GM19239 (cell line): ENCODE measurements around the gene TNFRSF6B.
"Not testable (repeated sequence)": the region's sequence is repeated elsewhere in the genome, so short reads cannot be mapped to it uniquely, and the experiment has no call there.

ENCODE experiments used
- DNase-seq: peaks from one replicate; pipeline ENCODE4 v3.0.0; 2011; ENCODE audit warnings: low spot score; ENCODE audit not compliant: insufficient read length
- FAIRE-seq: peaks from 2 replicates; lab custom pipeline; 2011; peaks lifted over from hg19 to GRCh38; lab: Jason Lieb, UNC

Gene TNFRSF6B

GRCh38 chr20:63661959-63662812 is 34.3 kb upstream of the TNFRSF6B start:
- FAIRE-seq (no peak), DNase-seq (no peak)

- FAIRE-seq: no peak
These were observed 33.7 kb upstream of the TNFRSF6B start for GRCh38 chr20:63662813-63663189.

GRCh38 chr20:63663332-63664066 is 33.0 kb upstream of the TNFRSF6B start:
- FAIRE-seq: no peak
- DNase-seq: no peak

More at GRCh38 chr20:63662813-63663189, 33.7 kb upstream of the TNFRSF6B start:
- DNase-seq: no peak

- DNase-seq (no peak), FAIRE-seq (no peak)
These were observed 32.2 kb upstream of the TNFRSF6B start for GRCh38 chr20:63664143-63664851.

- DNase-seq: no peak
- FAIRE-seq: no peak
These were observed 31.4 kb upstream of the TNFRSF6B start for GRCh38 chr20:63664861-63665594.

GRCh38 chr20:63665708-63666107 is 30.7 kb upstream of the TNFRSF6B start:
- FAIRE-seq (no peak), DNase-seq (no peak)

- DNase-seq (no peak), FAIRE-seq (no peak)
These were observed 28.6 kb upstream of the TNFRSF6B start for GRCh38 chr20:63667858-63668257.

GRCh38 chr20:63668351-63668750 is 28.1 kb upstream of the TNFRSF6B start:
- no peak for FAIRE-seq
- DNase-seq: no peak

- FAIRE-seq, DNase-seq: not testable (repeated sequence)
These were observed 24.8 kb upstream of the TNFRSF6B start for GRCh38 chr20:63671695-63672094.

GRCh38 chr20:63672666-63673065 is 23.8 kb upstream of the TNFRSF6B start:
- DNase-seq (no peak), FAIRE-seq (no peak)

- no peak for FAIRE-seq
- no peak for DNase-seq
These were observed 22.5 kb upstream of the TNFRSF6B start for GRCh38 chr20:63673951-63674350.

GRCh38 chr20:63675681-63676368 is 20.6 kb upstream of the TNFRSF6B start:
- no peak for FAIRE-seq
- DNase-seq: no peak

- DNase-seq (no peak), FAIRE-seq (no peak)
These were observed 18.4 kb upstream of the TNFRSF6B start for GRCh38 chr20:63678071-63678470.

GRCh38 chr20:63678667-63679465 is 17.6 kb upstream of the TNFRSF6B start:
- DNase-seq (no peak), FAIRE-seq (no peak)

- FAIRE-seq: no peak
- no peak for DNase-seq
These were observed 16.6 kb upstream of the TNFRSF6B start for GRCh38 chr20:63679799-63680305.

GRCh38 chr20:63680427-63680826 is 16.0 kb upstream of the TNFRSF6B start:
- DNase-seq (no peak), FAIRE-seq (no peak)

- DNase-seq (no peak), FAIRE-seq (no peak)
These were observed 15.4 kb upstream of the TNFRSF6B start for GRCh38 chr20:63680857-63681608.

GRCh38 chr20:63681609-63682142 is 14.8 kb upstream of the TNFRSF6B start:
- no peak for DNase-seq
- no peak for FAIRE-seq
